T-helper 1 cell treated with Interleukin-12 subunit alpha and Interleukin-12 subunit beta and Interleukin-4 antibody, amounts not matched to agents 30 ng/mL and 1 ng/mL, for 36 hours (primary cell): Measurements from ENCODE around the gene MED16. TPM values are rescaled to one million over a fixed set of nuclear protein-coding genes. Genes with fewer than 3 reads are reported as not detected.
"Not testable (repeated sequence)": the region's sequence is repeated elsewhere in the genome, so short reads cannot be mapped to it uniquely, and the experiment has no call there.

Source experiments
- intact Hi-C: fragments of 100-400 bp; cut with micrococcal nuclease; formaldehyde crosslinking; loops from one replicate; pipeline ENCODE4 v1.15.1; 2024
- total RNA-seq: library from RNA; stranded (reverse); gene quantifications from 2 replicates; pipeline ENCODE4 v1.2.3, GENCODE V29; 2022

The MED16 gene
- total RNA-seq, 1 donor from 2014 or later, result 74.3 TPM

DNA sequence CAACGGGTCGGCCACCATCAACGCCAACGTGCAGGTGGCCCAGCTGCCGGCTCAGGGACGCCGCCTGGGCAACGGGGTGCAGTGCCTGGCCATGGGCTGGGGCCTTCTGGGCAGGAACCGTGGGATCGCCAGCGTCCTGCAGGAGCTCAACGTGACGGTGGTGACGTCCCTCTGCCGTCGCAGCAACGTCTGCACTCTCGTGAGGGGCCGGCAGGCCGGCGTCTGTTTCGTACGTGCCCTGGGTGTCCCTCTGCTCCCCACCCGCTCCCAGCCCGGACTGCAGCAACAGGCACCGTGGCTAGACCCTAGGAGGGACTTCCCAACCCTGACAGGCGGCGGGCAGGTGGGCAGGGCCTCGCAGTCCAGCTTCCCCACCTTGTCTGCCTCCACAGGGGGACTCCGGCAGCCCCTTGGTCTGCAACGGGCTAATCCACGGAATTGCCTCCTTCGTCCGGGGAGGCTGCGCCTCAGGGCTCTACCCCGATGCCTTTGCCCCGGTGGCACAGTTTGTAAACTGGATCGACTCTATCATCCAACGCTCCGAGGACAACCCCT lies 37.3 kb downstream of the MED16 start:
- intact Hi-C loops, result no loop called here

DNA sequence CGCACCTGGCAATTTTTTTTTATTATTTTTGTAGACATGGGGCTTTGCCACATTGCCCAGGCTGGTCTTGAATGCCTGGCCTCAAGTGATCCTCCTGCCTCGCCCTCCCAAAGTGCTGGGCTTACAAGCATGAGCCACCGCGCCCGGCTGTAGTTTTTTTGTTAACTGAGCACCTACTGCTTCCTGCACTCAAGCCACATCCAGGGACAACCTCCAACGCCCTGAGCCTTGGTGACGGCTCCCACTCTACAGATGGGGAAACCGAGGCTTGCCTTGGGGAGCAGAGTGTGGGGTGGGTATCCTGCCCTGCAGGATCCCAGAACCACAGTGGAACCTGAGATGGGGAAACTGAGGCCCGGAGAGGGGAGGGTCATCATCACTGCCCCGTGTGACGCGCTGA lies 37.8 kb downstream of the MED16 start:
- intact Hi-C loops, result no loop called here

DNA sequence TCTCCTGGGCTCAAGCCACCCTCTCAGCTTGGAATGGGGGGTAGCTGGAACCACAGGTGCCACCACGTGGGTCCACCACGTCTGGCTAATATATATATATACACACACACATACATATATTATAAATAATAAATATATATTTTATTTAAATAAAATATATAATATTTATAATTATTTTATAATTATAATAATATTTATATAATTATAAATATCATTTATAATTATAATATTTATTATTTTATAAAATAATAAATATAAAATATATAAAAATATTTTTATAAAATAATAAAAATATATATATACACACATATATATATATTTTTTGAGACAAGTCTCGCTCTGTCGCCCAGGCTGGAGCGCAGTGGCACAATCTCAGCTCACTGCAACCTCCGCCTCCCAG lies 38.4 kb downstream of the MED16 start:
- intact Hi-C loops, result no loop called here

DNA sequence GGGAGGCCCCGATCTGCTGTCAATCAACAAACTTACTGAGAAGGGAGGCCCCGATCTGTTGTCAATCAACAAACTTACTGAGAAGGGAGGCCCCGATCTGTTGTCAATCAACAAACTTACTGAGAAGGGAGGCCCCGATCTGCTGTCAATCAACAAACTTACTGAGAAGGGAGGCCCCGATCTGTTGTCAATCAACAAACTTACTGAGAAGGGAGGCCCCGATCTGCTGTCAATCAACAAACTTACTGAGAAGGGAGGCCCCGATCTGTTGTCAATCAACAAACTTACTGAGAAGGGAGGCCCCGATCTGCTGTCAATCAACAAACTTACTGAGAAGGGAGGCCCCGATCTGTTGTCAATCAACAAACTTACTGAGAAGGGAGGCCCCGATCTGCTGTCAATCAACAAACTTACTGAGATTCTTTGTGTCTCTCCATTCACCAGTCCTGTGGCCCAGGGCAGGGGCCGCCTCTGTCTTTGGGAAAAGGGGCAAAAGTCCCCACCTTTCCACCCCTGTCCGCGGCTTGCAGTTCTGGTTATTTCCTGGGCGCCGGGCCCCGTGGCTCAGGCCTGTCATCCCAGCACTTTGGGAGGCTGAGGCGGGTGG lies 39.3 kb downstream of the MED16 start:
- intact Hi-C loops, result not testable (repeated sequence)

DNA sequence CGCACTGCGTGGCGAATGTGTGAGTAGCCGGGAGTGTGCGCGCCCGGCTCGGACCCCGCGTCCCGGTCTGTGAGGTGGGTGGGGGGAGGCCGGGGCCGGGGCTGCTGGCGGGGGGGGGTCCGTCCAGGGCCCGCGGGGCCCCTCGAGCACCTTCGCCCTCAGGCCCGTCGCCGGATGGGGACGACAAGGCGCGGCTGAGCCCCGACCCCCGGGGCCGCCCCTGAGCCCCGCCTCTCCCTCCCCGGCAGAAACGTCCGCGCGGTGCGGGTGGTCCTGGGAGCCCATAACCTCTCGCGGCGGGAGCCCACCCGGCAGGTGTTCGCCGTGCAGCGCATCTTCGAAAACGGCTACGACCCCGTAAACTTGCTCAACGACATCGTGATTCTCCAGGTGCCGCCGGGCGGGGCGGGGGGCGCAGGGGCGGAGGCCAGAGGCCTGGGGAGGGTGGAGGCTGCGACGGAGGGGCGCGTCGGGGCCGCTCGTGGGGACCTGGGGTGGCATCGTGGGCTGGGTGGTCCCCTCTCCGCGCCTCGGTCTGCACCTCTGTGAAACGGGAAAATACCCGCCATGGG lies 39.9 kb downstream of the MED16 start:
- intact Hi-C loops, result no loop called here

DNA sequence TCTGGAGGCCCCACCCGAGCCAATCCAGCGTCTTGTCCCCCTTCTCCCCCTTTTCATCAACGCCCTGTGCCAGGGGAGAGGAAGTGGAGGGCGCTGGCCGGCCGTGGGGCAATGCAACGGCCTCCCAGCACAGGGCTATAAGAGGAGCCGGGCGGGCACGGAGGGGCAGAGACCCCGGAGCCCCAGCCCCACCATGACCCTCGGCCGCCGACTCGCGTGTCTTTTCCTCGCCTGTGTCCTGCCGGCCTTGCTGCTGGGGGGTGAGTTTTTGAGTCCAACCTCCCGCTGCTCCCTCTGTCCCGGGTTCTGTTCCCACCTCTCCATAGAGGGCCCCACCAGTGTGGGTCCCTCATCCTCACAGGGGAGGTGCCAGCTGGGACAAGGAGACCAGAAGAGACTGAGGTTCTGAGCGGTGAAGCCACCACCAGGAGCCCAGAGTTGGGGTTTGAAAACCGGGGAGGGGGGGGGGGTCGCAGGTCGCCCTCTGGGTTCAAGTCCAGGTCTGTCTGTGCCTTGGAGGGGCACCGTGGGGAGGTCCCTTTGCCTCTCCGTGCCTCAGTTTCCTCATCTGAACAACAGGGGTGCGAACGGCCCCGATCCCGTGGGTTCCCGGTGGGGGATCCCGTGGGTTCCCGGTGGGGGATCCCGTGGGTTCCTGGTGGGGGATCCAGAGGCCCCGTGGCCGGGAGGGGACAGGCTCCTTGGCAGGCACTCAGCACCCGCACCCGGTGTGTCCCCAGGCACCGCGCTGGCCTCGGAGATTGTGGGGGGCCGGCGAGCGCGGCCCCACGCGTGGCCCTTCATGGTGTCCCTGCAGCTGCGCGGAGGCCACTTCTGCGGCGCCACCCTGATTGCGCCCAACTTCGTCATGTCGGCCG lies 40.6 kb downstream of the MED16 start, which contains the start of gene ELANE:
Gene ELANE, plus strand, starts transcription at position 168 of the 878 bp plus-strand sequence. Its CDS starts 26 bp downstream, at position 194.
- intact Hi-C loops, result no loop called here

DNA sequence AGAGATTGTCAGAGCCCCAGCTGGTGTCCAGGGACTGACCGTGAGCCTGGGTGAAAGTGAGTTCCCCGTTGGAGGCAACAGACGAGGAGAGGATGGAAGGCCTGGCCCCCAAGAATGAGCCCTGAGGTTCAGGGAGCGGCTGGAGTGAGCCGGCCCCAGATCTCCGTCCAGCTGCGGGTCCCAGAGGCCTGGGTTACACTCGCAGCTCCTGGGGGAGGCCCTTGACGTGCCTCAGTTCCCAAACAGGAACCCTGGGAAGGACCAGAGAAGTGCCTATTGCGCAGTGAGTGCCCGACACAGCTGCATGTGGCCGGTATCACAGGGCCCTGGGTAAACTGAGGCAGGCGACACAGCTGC lies 42.0 kb downstream of the MED16 start:
- intact Hi-C loops, result no loop called here

DNA sequence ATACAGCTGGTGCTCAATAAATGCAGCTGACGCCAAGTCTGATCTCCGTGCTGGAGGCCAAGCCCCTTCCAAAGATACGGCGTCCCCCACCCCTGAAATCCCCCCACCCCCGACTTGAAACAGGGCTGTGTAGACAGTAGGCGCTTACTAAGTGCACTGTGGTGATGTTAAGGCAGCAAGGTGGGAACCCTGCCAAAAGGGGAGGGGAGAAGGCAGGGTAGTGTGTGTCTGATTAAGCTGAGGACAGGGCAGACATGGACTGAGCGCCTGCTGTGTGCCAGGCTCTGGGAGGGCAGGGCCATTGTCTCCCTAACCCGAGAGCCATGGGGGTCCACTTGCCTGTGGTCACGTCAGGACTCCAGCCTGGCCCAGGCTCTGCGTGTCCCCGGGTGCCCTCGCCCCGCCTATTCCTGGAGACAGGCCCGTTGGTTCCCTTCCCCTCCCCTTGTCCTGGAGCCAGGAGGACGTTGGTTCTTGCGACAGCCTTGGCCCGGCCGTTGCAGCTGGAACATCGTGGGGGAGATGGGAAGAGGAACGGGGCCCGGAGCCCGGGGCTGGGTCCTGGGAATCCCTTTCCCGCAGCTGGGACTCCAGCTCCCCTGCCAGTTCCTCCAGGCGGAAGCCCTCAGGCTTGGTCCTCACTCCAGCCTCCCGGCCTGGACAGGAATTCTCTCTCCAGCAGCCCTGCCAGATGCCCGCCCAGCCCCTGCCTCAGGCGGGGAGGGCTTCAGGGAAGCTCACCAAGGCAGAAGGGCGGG lies 42.6 kb downstream of the MED16 start:
- intact Hi-C loops, result no loop called here

DNA sequence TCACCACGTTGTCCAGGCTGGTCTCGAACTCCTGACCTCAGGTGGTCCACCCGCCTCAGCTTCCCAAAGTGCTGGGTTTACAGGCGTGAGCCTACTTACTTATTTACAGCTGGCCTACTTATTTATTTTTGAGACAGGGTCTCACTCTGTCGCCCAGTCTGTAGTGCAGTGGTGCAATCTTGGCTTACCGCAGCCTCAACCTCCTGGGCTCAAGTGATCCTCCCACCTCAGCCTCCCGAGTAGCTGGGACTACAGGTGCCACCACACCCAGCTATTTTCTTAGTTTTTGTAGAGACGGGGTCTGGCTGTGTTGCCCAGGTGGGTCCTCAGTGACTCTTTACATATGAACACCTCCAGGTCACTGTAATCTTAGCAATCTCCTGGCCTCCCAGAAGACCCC lies 43.8 kb downstream of the MED16 start:
- intact Hi-C loops, result not testable (repeated sequence)

DNA sequence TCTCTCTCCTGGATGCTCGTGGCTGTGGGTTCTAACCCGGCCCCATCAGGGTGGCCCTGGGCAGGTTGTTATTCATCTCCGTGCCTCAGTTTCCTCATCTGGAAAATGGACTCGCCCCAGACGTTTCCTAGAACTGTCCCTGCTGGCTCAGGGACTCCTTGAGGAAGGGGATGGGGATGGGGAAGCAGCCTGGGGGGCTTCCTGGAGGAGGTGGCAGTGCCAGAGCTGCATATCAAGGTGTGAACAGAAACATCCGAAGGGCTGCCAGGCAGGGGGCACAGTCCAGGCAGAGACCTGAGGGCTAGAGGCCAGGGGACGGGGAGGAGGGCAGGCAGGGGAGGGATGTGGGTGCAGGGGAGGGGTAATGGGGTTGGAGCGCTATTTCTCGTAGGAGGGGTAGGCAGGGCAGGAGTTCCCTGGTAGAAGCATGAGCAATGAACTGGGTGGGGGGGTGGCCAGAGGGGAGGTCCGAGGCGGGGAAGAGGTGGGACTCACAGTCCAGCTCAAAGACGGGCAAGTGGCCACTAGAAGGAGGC lies 44.5 kb downstream of the MED16 start:
- intact Hi-C loops, result no loop called here

DNA sequence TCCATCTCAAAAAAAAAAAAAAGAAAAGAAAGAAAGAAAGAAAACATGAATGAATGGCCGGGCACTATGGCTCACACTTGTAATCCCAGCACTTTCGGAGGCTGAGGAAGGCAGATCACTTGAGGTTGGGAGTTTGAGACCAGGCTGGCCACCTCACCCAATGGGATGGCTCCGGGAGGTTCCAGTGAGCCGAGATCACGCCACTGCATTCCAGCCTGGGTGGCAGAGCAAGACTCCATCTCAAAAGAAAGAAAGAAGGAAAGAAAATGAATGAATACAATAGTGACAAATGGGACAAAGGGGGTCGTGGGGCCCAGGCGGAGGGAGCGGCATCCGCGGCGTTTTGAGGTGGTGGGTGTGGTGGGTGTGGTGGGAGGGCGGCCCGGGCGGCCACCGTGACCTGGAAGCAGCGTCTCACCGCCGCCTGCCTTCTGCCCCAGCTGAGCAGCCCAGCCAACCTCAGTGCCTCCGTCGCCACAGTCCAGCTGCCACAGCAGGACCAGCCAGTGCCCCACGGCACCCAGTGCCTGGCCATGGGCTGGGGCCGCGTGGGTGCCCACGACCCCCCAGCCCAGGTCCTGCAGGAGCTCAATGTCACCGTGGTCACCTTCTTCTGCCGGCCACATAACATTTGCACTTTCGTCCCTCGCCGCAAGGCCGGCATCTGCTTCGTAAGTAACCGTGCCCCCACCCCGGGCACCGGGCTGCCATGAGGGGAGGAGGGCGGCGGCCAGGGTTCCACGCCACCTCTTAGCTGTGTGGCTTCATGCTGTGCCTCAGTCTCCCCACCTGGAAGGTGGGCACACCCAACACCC lies 47.1 kb downstream of the MED16 start:
- intact Hi-C loops, result no loop called here

DNA sequence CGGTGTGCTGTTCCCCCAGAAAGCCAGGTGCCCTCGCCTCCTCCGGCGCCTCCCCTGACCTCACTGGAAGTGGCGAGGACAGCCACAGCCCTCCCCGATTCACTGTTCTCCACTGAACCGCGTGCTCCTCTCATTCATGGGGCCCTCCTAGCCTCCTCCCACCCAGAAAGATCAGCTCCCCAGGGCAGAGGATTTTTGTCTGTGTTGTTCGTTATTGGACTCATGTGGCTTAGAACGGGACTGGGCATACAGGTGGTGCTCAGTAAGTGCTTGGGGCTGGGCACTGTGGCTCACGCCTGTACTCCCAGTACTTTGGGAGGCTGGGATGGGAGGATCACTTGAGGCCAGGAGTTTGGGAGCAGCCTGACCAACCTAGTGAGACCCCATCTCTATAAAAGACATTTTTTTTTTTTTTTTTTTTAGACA lies 48.4 kb downstream of the MED16 start:
- intact Hi-C loops, result no loop called here

DNA sequence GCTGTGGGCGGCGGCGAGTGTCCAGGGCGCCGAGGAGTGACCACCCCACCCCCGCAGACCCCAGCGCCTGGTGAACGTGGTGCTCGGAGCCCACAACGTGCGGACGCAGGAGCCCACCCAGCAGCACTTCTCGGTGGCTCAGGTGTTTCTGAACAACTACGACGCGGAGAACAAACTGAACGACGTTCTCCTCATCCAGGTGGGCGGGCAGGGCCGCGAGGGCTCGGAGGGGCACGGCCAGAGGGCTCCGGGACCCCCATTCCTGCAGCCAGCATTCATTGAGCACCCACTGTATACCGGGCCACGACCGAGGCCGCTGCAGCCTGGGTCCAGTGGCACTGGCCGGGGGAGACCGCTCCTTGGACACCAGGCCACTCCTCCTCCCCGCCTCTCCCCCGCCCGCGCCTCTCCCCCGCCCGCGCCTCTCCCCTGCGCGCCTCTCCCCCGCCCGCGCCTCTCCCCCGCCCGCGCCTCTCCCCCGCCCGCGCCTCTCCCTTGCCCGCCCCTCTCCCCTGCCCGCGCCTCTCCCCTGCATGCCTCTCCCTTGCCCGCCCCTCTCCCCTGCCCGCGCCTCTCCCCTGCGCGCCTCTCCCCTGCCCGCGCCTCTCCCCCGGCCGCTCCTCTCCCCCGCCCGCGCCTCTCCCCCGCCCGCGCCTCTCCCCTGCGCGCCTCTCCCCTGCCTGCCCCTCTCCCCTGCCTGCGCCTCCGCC lies 49.0 kb downstream of the MED16 start:
- intact Hi-C loops, result no loop called here

DNA sequence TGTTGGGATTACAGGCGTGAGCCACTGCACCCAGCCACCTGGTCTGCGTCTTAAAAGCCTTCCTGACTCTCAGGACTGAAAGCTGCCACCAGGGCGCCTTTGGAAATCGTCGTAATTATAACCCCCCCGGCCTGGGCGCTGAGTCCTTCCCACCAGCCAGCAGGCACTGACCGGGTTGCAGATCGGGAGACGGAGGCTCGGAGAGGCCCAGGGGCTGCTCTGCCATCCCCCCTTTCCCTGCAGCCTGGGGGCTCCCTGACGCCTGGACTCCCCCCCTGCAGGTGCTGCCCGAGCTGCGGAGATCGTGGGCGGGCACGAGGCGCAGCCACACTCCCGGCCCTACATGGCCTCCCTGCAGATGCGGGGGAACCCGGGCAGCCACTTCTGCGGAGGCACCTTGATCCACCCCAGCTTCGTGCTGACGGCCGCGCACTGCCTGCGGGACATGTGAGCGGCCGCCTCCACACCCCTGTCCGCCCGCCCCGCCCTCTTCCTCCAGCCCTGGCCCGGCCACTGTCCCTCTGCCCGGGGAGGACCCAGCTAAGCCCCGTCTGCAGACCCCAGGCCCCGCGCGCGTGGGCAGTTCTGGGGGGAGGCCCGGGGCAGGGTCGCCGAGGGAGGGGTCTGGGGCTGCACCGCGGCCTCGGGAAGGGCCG lies 49.7 kb downstream of the MED16 start:
- intact Hi-C loops, result no loop called here

DNA sequence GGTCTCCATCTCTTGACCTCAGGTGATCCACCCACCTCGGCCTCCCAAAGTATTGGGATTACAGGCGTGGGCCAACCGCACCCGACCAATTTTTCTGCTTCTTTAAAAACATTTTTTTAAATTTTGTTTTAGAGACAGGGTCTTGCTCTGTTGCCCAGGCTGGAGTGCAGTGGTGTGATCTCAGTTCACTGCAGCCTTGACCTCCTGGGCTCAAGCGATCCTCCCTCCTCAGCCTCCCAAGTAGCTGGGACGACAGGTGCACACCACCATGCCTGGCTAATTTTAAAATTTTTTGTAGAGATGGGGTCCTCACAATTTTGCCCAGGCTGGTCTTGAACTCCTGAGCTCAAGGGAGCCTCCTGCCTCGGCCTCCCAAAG lies 50.2 kb downstream of the MED16 start:
- intact Hi-C loops, result not testable (repeated sequence)

DNA sequence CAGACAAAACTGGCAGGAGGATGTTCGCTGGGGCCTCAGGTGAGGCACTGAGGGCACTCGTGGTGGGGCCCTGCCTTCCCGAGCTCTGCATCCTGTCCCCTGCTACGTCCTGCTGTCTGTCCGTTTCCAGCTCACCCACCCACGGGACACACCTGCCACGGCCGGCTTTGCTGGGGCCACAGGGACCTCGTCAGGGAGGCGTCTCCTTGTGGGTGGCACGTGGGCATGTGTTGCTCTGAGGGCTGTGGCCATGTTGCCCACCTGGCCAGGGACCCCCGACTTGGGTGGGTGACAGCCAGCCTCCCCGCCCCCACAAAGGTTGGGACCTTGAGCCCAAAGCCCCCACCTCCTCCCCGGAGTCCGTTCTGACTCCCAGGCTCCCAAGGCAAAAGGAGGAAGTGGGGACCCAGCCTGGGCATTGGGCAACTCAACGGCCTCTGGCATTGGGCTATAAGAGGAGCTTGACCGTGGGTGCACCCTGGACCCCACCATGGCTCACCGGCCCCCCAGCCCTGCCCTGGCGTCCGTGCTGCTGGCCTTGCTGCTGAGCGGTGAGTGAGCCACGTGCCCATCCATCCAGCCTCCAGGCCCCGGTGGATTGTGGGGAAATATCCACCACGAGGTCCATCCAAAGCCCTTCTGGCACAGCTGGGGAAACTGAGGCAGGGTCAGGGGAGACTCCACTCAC lies 52.3 kb downstream of the MED16 start, which contains the start of gene PRTN3:
Gene PRTN3, plus strand, starts transcription at position 481 of the 688 bp plus-strand sequence. Its CDS starts 10 bp downstream, at position 491.
- intact Hi-C loops, result no loop called here

DNA sequence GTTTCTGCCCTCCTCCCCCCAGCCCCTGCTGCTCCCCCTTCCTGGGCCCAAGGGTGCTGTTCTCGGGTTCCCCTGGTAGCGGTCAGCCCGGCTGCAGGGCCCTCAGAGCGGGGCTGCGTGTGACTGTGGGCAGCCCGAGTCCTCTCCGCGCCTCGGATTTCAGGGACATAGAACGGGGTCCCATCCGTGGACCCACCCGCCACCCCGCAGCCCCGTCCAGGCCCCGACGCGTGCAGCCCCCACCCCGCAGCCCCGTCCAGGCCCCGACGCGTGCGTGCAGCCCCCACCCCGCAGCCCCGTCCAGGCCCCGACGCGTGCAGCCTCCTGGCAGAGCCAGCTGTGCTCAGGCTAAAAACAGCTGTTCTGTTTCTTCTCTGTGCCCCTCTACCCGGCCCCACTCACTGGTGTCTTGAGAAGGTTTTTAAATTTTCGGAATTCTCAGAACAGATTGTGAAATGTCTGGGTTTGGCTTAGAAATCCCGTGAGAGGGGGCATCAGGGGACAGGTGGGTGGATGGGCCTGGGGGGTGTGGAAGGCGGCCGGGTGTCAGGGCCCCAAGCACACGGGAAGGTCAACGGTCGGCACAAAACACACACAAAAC lies 57.7 kb downstream of the MED16 start:
- intact Hi-C loops, result no loop called here

DNA sequence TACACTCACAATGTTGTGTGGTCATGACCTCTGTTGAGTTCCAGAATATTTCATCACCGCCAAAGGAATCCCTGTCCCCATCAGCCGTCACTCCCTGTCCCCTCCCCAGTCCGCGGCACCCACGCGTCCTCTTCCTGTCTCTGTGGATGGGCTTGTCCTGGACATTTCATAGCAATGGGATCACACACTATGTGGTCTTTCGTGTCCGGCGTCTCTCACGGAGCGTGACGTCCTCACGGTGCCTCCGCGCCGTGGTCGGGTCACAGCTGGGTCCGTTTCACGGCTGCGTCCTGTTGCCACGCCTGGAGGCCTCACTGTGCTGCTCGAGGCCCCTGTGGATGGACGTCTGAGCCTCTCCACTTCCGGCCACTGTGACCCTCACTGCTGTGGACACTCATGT lies 58.8 kb downstream of the MED16 start:
- intact Hi-C loops, result no loop called here
